ENCODE results near the gene LILRA1. TPM values are rescaled to one million over a fixed set of nuclear protein-coding genes. Genes with fewer than 3 reads are reported as not detected.
A peak's percentile ranks its signal among the peaks of the same experiment; 100 is the strongest.

LILRA1 gene
- total and polyA plus RNA-seq, 8 donors = 0.45 to 13.5 (median 0.58) TPM

DNA sequence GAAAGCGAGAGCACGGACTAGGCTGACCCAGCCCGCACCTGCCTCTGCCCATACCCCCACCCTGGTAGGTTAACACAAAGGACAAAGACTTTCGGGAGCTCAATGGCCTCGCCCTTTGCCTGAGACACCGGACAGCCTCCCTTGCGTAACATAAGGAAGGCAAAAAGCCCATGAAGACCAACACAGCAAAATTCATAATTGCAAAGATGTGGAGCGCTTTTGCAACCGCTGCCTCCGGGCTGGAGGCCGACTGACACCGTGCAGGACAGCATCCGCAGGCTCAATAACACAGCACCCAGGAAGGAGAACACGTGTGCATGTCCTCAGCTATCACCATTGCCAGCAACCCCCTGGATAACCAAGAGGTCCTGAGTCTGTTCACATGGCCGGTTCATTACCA lies 15.4 kb downstream of the LILRA1 start:
- Histone ChIP-seq H3K27ac (peak overlapping the region in 1 of 2 donors; percentile 76), H3K4me3 (no peak overlapping the region), H3K27me3 (peaks cover 0 to 24% of the 10 kb centered on the region in 2 donors), H3K36me3 (no peaks in the 10 kb centered on the region), H3K4me1 (peaks cover 0 to 19% of the 10 kb centered on the region in 2 donors), H3K9me3 (peaks cover 0 to 6% of the 10 kb centered on the region in 2 donors)
- intact Hi-C loops (cut with DNase I) = no loop called here
- TF ChIP-seq, protein P1, sequence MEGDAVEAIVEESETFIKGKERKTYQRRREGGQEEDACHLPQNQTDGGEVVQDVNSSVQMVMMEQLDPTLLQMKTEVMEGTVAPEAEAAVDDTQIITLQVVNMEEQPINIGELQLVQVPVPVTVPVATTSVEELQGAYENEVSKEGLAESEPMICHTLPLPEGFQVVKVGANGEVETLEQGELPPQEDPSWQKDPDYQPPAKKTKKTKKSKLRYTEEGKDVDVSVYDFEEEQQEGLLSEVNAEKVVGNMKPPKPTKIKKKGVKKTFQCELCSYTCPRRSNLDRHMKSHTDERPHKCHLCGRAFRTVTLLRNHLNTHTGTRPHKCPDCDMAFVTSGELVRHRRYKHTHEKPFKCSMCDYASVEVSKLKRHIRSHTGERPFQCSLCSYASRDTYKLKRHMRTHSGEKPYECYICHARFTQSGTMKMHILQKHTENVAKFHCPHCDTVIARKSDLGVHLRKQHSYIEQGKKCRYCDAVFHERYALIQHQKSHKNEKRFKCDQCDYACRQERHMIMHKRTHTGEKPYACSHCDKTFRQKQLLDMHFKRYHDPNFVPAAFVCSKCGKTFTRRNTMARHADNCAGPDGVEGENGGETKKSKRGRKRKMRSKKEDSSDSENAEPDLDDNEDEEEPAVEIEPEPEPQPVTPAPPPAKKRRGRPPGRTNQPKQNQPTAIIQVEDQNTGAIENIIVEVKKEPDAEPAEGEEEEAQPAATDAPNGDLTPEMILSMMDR (IDR thresholded peaks at IDR 0.05) = no peak
- ATAC-seq (no peak), DNase-seq (no peak)

DNA sequence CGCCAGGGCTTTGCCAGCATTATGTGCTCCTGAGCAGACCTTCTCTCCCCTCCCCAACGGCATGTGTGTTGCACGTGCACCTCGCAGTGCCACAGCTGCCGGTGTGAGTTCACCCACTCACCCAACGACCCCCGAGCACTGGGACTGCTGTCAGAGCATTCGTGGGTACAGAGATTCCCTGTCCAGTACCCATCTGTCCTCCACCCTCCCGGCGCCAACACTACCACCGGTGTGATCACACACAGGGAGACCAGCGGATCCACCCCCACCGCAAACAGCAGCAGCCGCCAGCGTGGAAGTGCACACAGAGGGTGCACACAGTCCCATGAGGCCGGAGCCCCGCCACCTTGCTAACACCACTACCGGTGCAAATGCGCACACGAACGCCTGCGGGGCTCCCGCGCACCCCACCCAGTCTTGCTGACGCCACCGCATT lies 15.9 kb downstream of the LILRA1 start:
- H3K9me3 ChIP-seq = peaks cover 0 to 6% of the 10 kb centered on the region in 2 donors
- H3K27ac ChIP-seq = peak overlapping the region in 1 of 2 donors; percentile 76
- no peaks in the 10 kb centered on the region for H3K36me3 ChIP-seq
- TF ChIP-seq, protein P1 (IDR thresholded peaks at IDR 0.05) = no peak
- intact Hi-C loops (cut with DNase I) = no loop called here
- peaks cover 0 to 19% of the 10 kb centered on the region in 2 donors for H3K4me1 ChIP-seq
- H3K27me3 ChIP-seq = peaks cover 0 to 24% of the 10 kb centered on the region in 2 donors
- ATAC-seq = no peak
- DNase-seq = no peak
- no peak overlapping the region for H3K4me3 ChIP-seq

DNA sequence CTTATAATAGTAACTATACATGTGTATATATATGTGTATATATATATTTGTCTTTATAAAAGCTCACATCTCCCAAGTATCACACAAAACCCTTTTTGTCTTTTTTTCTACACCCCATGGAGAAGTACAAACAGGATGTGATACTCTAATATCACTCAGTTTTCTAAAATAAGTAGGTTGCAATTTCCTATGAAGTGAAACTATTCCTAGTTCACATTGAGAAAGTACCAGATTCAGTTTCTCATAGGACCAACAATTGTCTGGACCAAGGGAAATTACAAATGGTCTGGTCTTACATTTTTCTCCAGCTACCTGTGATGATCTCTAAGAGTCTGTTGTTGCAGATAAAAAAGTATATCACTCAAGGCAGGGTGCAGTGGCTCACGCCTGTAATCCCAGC lies 19.0 kb downstream of the LILRA1 start:
- intact Hi-C loops (cut with DNase I) = no loop called here
- Histone ChIP-seq H3K4me1 (peaks cover 0 to 19% of the 10 kb centered on the region in 2 donors), H3K9me3 (no peaks in the 10 kb centered on the region), H3K27me3 (peaks cover 0 to 9% of the 10 kb centered on the region in 2 donors), H3K27ac (no peak overlapping the region), H3K36me3 (no peaks in the 10 kb centered on the region), H3K4me3 (no peak overlapping the region)
- DNase-seq (no peak), ATAC-seq (no peak)
- TF ChIP-seq, protein P1 (IDR thresholded peaks at IDR 0.05) = no peak

DNA sequence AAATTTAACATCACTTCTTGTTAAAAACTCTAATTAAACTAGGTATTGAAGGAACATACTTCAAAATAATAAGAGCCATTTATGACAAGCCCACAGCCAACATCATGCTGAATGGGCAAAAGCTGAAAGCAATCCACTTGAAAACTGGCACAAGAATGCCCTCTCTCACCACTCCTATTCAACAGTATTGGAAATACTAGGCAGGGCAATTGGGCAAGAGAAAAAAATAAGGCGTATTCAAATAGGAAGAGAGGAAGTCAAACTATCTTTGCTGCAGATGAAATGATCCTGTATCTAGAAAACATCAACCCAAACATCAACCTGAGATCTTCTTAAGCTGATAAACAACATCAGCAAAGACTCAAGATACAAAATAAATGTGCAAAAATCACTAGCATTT lies 21.3 kb downstream of the LILRA1 start:
- Histone ChIP-seq H3K4me3 (no peak overlapping the region), H3K27me3 (no peaks in the 10 kb centered on the region), H3K27ac (no peak overlapping the region), H3K9me3 (no peaks in the 10 kb centered on the region), H3K4me1 (peaks cover 0 to 9% of the 10 kb centered on the region in 2 donors), H3K36me3 (no peaks in the 10 kb centered on the region)
- DNase-seq (no peak), ATAC-seq (no peak)
- intact Hi-C loops (cut with DNase I) = no loop called here
- TF ChIP-seq, protein P1 (IDR thresholded peaks at IDR 0.05) = no peak

DNA sequence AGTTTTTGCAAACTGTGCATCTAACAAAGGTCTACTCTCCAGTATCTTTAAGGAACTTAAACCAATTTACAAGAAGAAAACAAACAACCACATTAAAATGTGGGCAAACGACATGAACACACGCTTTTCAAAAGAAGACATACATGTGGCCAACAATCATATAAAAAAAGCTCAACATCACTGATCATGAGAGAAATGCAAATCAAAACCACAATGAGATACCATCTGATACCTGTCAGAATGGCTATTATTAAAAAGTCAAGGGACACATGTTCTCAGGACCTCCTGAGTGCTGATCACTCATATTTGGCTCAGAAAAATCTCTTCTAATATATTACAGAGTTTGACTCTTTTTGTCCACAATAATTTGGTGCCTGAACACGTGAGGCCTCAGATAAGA lies 22.6 kb downstream of the LILRA1 start:
- Histone ChIP-seq H3K27me3 (no peaks in the 10 kb centered on the region), H3K9me3 (no peaks in the 10 kb centered on the region), H3K4me3 (no peak overlapping the region), H3K27ac (no peak overlapping the region), H3K4me1 (peaks cover 0 to 9% of the 10 kb centered on the region in 2 donors), H3K36me3 (no peaks in the 10 kb centered on the region)
- TF ChIP-seq, protein P1 (IDR thresholded peaks at IDR 0.05) = no peak
- no peak for ATAC-seq
- intact Hi-C loops (cut with DNase I) = no loop called here
- no peak for DNase-seq
